ENCODE results near the gene METAP2.
"Not testable (repeated sequence)": the region's sequence is repeated elsewhere in the genome, so short reads cannot be mapped to it uniquely, and the experiment has no call there.

METAP2 gene

DNA sequence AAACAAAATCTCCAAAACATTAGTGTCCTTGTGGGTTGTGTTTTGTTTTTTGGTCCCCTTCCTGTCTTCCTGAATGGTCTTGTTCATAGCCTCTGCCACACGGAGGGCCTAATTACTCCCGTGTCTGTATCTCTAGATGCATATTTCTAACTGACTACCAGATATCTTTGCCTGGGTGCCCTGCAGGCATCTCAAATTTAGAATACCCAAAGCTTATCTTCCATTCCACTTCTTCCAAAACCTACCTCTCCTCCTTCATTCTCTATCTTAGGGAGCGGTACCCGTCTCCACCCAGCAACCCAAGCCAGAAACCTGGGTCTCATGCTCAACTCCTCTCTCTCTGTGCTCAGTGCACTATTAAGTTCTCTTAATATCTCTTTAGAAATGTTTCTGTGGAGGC, 10.9 kb upstream of the METAP2 start:
- no peak for DNase-seq

DNA sequence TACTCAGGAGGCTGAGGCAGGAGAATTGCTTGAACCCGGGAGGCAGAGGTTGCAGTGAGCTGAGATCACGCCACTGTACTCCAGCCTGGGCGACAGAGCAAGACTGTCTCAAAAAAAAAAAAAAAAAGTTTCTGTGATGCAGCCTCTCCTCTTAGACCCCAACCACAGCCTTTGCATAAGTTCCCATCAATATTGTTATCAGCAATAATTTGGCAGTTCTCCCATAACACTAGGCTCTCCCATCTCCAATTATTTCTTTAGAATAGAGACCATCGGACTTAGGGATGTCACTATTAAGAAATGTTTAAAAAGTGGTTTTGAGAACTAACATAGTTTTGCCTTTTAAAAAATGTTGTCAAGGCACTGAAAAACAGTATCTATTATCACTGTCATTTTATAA, 10.2 kb upstream of the METAP2 start:
- DNase-seq: not testable (repeated sequence)

DNA sequence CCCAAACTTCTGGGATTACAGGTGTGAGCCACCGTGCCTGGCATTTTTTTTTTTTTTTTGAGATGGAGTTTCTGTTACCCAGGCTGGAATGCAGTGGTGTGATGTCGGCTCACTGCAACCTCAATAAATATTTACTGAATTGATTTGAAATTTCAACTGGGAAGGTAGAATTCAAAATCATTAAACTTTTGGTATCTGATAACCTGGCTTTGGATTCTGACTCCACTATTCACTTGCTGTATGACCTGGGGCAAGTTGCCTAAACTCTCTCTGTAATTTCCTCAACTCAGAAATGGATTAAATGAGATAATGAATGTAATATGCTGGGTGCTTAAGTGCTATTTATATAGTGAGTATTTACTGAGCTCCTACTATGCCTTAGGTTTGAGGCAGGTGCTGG, 8.7 kb upstream of the METAP2 start:
- no peak for DNase-seq

DNA sequence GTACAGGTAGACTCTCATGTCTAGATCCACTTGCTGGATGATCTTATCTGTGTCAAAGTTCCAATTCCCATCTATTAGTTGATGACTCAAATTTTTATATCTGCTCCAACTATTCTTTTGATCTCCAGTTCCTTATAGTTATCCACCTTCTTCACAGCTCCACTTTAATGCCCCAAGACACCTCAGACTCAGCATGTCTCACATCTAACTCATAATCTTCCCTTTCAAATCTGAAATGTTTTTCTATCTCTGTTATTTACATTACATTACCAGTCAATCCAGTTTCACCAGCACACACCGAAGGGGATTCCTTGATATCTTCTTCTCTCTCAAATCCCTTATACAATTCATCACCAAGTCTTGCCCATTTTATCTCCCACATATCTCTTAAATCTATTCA, 3.7 kb upstream of the METAP2 start:
- DNase-seq: no peak

DNA sequence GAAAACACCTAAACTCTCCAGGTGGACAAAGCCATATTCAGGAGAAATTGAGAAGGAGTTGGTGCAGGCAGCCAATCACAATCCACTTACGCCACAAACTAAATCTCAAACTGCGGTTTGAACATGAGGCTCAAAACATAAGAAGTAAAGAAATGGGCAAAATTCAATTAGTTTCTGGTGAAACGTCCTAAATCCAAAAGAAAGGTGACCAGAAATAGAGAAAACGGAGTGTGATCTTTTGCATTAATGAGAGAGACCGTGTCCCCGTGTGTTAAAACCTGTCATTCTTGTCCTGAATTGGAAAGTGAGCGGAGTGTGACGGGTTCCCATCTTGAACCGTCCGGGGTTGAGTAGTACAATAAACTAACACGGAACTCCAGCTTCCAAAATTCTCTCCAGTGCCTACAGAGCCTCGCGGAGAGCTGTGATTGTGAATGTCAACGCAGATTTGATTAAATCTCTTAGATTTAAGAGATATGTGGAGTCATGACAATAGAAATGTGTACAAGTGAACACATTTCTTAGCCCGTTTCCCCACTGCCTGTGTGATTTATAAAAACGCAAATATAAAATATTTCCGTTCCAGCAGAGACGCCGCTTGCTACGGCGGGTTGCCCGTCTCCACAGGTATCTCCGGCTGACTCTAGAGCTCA, 595 bp upstream of the METAP2 start:
- DNase-seq: peak; percentile 63

DNA sequence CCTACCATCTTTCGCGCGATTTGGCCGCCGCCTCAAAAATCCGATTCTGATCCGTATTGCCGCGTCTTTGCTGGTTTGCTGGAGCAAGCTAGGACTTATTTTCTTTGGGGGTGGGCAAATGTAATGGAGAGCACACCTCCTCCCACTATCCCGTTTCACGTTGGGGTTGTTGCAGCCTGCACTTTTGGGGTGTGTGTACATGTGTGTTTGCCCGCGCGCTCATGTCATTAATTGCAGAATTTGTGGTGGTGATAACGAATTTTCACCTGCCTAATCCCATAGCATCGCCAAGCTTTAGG, 657 bp downstream of the METAP2 start:
- DNase-seq: no peak

DNA sequence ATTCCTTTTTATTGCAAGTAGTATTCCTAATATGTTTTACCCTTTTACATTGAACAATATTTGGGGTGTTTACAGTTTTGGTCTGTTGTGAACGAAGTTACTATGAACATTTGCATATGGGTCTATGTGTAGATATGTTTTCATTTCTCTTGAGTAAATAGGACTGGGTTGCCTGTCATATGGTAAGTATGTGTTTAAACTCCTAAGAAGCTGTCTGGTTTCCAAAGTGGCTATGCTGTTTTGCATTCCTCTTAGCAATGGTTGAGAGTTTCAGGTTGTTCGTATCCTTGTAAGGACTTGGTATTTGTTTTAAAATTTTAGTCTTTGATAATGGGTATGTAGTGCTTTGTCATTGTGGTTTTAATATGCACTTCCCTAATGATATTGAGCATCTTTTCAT, 6.3 kb downstream of the METAP2 start:
- no peak for DNase-seq

DNA sequence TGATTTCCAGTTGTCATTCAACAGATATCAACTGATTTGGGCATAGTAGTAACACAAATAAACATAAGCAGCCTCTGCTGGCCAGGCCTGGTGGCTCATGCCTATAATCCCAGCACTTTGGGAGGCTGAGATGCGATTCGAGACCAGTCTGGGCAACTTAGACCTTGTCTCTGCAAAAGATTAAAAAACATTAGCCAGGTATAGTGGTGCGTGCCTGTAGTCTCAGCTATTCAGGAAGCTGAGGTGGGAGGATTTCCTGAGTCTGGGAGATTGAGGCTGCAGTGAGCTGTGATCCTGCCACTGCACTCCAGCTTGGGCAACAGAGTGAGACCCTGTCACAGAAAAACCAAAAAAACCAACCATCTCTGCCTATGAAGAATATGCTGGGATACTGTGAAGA, 7.1 kb downstream of the METAP2 start:
- no peak for DNase-seq

DNA sequence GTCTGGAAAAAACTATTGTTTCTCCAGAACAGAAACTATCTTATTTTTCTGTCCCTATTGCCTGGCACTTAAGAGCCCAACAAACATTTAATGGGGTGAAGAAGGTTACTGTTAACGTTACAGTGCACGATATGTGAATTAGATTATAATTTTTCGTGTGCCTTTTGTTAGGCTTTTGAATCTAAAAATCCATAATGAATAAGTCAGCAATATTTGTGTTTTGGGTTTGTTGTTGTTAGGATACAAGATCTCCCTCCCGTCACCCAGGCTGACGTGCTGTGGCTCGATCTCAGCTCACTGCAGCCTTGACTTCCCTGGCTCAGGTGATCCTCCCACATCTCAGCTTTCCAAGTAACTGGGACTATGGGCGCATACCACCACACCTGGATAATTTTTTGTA, 7.9 kb downstream of the METAP2 start:
- DNase-seq: no peak

DNA sequence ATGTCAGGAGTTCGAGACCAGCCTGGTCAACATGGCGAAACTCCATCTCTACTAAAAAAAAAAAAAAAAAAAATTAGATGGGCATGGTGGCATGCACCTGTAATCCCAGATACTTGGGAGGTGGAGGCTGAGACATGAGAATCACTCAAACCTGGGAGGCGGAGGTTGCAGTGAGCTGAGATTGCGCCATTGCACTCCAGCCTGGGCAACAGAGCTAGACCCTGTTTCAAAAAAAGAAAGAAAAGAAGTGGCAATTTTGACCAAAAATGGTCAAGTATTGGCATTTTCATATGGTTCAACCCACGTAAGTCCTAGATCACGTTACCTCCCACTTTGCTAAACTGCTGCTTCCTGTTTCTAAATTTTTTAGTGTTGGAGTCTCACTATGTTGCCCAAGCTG, 8.6 kb downstream of the METAP2 start:
- DNase-seq: not testable (repeated sequence)

DNA sequence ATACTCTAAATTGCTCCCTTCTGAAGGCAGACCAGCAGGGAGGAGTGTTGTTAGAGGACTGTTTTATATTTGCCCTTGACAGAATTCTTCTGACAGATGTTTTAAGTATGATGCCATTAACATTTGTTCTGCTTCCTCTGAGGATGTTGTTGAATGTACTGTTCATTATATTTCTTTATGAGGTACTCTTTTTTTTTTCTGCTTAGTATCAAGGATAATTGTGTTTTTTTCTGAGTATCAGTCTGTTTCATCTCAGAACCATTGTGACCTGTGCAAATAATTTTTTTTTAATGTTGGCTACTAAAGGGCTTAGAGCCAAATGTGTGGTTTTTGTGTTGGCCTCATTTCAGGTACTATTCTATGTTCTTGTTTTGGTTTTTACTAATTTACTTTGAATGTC, 10.6 kb downstream of the METAP2 start:
- no peak for DNase-seq

DNA sequence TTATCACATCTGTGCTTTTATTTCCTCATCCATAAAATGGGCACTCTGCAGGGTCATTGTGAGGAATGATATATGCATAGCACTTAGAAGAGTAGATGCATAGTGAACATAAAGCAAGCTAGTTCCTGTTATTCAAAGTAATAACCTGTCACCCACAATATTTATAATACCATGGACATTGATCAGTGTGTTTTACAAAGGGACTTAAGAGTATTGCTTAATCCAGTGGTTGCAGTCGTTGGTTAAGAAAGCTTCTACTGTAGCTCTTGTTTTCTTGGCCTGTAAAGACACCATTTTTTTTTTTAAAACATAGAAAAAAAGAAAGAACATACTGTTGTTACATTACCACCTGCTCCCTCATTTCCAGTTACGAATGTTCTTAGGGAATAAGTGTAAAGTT, 13.1 kb downstream of the METAP2 start:
- no peak for DNase-seq

DNA sequence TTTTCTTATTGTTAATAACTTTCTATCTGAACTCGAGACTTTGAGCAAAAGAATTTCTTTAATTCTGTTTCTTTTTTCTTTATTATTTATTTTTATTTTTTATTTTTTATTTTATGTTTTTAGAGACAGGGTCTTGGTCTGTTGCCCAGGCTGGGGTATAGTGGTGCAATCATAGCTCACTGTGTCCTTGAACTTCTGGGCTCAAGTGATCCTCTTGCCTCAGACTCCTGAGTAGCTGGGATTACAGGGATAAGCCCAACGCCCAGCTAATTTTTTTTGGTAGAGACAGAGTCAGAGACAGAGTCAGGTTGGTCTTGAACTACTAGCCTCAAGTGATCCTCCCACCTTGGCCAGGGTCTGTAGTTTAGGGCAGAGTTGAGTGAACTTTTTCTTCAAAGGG, 18.5 kb downstream of the METAP2 start:
- DNase-seq: no peak

DNA sequence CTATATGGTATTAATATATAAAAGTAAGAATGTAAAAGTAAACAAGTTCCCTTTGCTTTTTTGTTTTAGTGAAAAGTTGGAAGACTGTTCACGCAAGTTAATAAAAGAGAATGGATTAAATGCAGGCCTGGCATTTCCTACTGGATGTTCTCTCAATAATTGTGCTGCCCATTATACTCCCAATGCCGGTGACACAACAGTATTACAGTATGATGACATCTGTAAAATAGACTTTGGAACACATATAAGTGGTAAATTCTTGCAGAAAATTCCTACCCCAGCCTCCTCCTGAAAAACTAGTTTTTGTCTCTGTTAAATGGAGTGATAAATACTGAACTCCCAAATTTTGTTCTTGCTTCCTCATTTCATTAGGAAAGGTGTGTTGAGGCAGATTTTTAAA, 20.9 kb downstream of the METAP2 start:
- no peak for DNase-seq

DNA sequence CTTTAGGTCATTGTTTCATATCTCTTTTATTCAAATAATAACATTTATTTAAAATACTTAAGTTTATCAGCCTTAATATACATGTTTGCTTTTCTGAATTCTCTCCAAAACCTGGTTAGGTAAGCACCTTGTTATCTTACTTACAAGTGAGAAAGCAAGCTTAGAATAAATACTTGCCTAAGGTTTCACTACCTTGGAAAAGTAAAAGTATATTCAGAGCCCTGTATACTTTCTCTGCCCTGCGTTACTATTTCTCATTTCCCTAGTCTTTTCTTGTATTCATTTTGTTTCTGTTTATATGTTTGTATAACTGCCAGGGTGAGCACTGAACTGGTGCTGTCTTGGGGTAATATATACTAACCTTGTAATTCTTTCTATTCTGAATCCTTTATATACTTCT, 21.5 kb downstream of the METAP2 start:
- no peak for DNase-seq

DNA sequence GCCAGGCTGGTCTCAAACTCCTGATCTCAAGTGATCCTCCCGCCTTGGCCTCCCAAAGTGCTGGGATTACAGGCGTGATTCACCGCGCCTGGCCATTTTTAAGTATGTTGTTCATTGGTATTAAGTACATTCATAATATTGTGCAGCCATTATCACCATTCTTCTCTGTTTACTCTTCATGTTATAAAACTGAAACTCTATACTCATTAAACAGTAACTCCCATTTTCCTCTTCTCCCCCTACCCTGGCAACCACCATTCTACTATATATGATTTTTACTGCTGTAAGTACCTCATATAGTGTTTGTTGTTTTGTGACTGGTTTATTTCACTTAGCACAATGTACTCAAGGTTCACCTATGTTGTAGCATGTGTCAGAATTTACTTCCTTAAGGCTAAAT, 23.1 kb downstream of the METAP2 start:
- no peak for DNase-seq

DNA sequence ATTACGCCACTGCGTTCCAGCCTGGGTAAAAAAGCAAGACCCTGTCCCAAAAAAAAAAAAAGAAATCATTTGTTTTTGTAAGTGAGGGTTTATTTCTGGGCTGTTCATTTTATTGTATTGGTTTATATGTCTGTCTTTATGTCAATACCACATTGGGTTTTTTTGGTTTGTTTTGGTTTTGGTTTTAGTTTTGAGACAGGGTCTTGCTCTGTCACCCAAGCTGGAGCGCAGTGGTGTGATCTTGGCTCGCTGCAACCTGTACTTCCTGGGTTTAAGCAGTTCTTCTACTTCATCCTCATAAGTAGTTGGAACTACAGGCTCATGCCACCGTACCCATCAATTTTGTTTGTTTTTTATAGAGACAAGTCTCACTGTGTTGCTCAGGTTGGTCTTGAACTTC, 25.0 kb downstream of the METAP2 start:
- no peak for DNase-seq

DNA sequence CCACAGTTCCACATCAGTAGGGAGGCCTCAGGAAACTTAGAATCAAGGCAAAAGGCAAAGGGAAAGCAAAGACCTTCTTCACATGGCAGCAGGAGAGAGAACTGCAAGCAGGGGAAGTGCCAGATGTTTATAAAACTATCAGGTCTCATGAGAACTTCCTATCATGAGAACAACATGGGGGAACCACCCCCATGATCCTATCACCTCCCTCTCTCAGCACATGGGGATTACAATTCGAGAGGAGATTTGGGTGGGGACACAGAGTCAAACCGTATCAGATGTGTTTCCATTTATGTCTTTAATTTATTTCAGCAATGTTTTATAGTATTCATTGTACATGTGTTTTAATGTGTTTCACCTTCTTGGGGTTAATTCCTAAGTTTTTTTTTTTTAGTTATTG, 25.8 kb downstream of the METAP2 start:
- no peak for DNase-seq

DNA sequence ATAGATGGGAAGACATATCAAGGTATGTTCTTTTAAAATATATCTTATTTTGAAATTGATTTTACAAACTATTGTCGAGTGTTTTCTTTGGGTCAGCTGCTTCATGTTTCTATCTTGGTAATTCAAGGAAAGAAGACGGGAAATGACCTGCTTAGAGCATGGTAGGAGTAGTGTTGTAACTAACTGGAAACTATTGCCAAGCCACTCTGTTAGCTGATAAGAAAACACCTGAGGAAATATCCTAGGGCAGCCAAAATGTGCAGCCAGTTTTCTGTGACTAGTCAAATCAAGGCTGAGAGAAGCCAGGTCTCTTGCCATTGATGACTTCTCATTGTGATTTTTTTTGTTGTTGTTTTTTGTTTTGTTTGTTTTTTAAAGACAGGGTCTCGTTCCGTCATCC, 30.2 kb downstream of the METAP2 start:
- DNase-seq: no peak

DNA sequence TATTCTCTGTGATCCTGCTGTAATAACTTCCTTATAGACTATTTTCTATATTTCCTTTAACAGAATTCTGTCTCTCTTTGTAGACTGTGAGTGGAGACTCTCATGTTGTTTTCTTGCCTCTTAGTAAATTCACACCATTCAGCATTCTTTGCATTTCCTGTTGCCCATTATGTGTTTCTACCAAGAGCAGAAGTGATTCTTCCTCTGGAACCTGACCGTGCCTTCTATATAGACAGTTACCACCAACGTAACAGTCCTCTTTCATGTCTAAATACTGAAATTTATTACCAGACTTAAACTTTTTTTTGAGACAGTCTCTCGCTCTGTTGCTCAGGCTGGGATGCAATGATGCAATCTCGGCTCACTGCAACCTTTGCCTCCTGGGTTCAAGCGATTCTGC, 31.1 kb downstream of the METAP2 start:
- DNase-seq: no peak

DNA sequence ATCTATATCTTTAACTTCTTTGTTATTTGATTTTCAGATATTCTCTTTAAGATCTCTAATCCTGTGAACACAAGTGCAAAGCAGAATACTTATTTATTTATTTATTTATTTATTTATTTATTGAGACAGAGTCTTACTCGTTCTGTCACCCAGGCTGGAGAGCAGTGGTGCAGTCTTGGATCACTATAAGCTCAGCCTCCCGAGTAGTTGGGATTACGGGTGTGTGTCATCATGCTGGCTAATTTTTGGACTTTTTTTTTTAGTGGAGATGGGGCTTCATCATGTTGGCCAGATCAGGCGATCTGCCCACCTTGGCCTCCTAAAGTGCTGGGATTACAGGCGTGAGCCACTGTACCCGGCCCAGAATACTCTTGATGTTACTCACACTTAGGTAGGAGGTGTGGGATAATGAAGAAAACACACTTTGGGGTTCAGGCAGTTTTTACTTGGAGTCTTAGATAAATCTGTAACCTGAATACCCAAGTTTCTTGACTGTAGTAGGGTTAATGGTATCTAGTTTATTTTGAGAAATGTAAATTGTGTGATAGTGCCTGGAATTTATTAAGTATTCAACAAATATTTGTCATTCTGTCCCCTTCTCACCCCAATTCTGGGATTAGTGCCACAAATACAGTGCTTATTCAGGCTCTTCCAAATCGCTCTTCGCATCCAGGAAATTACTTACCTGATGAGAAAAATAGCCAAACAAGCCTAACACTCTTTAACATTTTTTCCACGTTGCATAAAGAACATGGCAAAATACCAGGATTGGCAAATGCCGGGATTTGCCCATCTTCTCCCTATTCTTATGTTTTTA, 33.0 kb downstream of the METAP2 start:
- no peak for DNase-seq

DNA sequence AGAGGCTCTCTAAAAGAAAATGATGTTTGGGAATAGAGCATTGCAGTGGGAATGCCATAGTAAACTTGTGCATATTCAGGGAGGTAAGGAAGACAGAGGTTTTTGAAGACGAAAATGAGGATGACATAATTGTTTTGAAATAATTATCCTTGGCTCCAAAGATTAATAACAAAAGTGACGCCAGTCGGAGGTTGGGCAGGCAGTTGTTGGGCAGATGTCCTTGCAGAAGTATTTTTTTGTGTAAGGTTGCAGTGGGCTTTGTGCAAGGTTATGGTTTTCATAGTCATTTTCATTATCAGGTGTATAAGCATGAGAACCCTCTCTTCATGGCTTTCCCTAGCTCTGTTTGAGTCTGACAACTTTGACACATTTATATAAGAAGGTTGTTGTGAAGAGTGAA, 35.3 kb downstream of the METAP2 start:
- no peak for DNase-seq

DNA sequence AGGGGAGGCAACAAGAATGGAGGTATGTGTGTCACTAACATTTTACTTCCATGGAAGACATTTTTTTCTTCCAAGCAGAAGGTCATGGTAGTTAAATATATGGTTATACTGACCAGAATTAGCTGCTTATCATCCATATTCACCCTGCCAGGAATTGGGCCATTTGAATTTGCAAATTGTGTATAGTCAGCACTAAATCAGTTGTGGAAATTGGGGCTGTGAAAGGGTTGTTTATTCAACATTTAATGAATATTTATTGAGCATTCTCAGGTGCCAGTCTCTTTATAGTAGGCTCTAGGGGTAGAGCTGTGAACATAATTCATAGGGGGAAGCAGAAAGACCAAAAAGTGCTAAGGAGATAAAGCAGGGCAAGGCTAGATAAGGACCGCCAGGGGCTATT, 38.0 kb downstream of the METAP2 start:
- no peak for DNase-seq

DNA sequence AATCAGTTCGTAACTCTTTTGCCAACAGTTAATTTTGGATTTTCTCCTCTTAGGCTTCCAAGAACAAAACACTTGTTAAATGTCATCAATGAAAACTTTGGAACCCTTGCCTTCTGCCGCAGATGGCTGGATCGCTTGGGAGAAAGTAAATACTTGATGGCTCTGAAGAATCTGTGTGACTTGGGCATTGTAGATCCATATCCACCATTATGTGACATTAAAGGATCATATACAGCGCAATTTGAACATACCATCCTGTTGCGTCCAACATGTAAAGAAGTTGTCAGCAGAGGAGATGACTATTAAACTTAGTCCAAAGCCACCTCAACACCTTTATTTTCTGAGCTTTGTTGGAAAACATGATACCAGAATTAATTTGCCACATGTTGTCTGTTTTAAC, 39.6 kb downstream of the METAP2 start:
- no peak for DNase-seq

DNA sequence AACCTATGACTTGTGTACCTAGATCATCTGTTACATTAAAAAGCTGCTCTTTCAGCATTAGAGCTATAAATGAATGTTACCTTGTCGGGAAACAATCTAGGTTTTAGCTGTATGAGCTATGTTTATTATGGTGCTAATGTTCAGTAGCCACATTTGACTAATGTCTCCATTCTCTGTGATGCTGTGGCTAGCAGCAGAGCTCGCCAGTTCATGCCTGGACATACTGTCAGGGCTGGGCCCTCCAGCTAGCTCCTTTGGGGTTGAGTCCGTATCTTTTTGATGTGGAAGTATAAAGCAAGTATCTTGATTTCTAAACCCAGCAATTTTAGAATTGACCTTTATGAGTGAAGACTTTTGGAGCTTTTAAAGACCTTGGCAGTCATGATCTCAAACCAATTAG, 41.2 kb downstream of the METAP2 start:
- DNase-seq: no peak

Data from midbrain (tissue), 1 donor.